GM21360 (cell line): ENCODE measurements around the gene SCN5A.
A peak's percentile ranks its signal among the peaks of the same experiment; 100 is the strongest.

Experiments
- ATAC-seq: cut with Tn5 transposase; IDR thresholded peaks from one replicate; pipeline ENCODE4 v1.9.1; 2021; ENCODE audit warnings: mild to moderate bottlenecking, moderate library complexity; ENCODE audit not compliant: unreplicated experiment

Gene SCN5A

GRCh38 chr3:38649500-38650247, at the start of gene SCN5A:
Gene SCN5A, minus strand, starts transcription at chr3:38649687. Its CDS starts 16,380 bp downstream, at chr3:38633307.
- ATAC-seq: no peak

GRCh38 chr3:38698760-38699159, 49.3 kb upstream of the SCN5A start:
- ATAC-seq: no peak

GRCh38 chr3:38698061-38698460, 48.6 kb upstream of the SCN5A start:
- no peak for ATAC-seq

- ATAC-seq: no peak
Observed at GRCh38 chr3:38696034-38696433, 46.5 kb upstream of the SCN5A start.

GRCh38 chr3:38690185-38690584, 40.7 kb upstream of the SCN5A start:
- ATAC-seq: no peak

- ATAC-seq: no peak
Observed at GRCh38 chr3:38689774-38690173, 40.3 kb upstream of the SCN5A start.

GRCh38 chr3:38689346-38689745, 39.9 kb upstream of the SCN5A start:
- no peak for ATAC-seq

- ATAC-seq: no peak
Observed at GRCh38 chr3:38687321-38687720, 37.8 kb upstream of the SCN5A start.

GRCh38 chr3:38684546-38684945, 35.1 kb upstream of the SCN5A start:
- ATAC-seq: no peak

GRCh38 chr3:38669668-38670067, 20.2 kb upstream of the SCN5A start:
- ATAC-seq: no peak

- ATAC-seq: no peak
Observed at GRCh38 chr3:38662544-38662943, 13.1 kb upstream of the SCN5A start.

GRCh38 chr3:38658841-38659240, 9.4 kb upstream of the SCN5A start:
- ATAC-seq: no peak

- ATAC-seq: no peak
Observed at GRCh38 chr3:38657369-38657768, 7.9 kb upstream of the SCN5A start.

GRCh38 chr3:38655708-38656300, 6.3 kb upstream of the SCN5A start:
- no peak for ATAC-seq

GRCh38 chr3:38653685-38654537, 4.4 kb upstream of the SCN5A start:
- ATAC-seq: no peak

- no peak for ATAC-seq
Observed at GRCh38 chr3:38652934-38653333, 3.4 kb upstream of the SCN5A start.

GRCh38 chr3:38651153-38651789, 1.8 kb upstream of the SCN5A start:
- ATAC-seq: peak; percentile 42

GRCh38 chr3:38650248-38650951, 913 bp upstream of the SCN5A start:
- ATAC-seq: no peak

- ATAC-seq: no peak
Observed at GRCh38 chr3:38648659-38649499, 608 bp downstream of the SCN5A start.
